ENCODE data around the gene ABCA7.

The ABCA7 gene

GRCh38 chr19:1028062-1028926, 11.6 kb upstream of the ABCA7 start:
- Histone ChIP-seq H3K4me3 (ENCODE audit: low read length) (peak overlapping the region; percentile 88), H3K4me1 (ENCODE audit: low read length) (peaks cover 11% of the 10 kb centered on the region), H3K9ac (ENCODE audit: low read length) (peak overlapping the region; percentile 96), H3K9me3 (ENCODE audit: insufficient read depth, low read length) (no peaks in the 10 kb centered on the region), H3K36me3 (replicated peaks; ENCODE audit: low read depth, low read length) (peaks cover 34% of the 10 kb centered on the region), H2AFZ (ENCODE audit: low read depth, low read length) (no peak overlapping the region), H3K79me2 (ENCODE audit: low read length) (peaks cover 65% of the 10 kb centered on the region), H3K4me2 (ENCODE audit: low read length) (peak overlapping the region; percentile 85), H4K20me1 (ENCODE audit: insufficient read depth, low read length) (peaks cover 30% of the 10 kb centered on the region), H3K27ac (ENCODE audit: low read length) (peak overlapping the region; percentile 86), H3K27me3 (ENCODE audit: low read depth, low read length) (no peaks in the 10 kb centered on the region)
- TF ChIP-seq, protein P1, sequence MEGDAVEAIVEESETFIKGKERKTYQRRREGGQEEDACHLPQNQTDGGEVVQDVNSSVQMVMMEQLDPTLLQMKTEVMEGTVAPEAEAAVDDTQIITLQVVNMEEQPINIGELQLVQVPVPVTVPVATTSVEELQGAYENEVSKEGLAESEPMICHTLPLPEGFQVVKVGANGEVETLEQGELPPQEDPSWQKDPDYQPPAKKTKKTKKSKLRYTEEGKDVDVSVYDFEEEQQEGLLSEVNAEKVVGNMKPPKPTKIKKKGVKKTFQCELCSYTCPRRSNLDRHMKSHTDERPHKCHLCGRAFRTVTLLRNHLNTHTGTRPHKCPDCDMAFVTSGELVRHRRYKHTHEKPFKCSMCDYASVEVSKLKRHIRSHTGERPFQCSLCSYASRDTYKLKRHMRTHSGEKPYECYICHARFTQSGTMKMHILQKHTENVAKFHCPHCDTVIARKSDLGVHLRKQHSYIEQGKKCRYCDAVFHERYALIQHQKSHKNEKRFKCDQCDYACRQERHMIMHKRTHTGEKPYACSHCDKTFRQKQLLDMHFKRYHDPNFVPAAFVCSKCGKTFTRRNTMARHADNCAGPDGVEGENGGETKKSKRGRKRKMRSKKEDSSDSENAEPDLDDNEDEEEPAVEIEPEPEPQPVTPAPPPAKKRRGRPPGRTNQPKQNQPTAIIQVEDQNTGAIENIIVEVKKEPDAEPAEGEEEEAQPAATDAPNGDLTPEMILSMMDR (IDR thresholded peaks at IDR 0.05; ENCODE audit: low read depth, low read length): no peak
- no peak for TF ChIP-seq EZH2phosphoT487 (IDR thresholded peaks at IDR 0.05; ENCODE audit: low read depth)

DNA sequence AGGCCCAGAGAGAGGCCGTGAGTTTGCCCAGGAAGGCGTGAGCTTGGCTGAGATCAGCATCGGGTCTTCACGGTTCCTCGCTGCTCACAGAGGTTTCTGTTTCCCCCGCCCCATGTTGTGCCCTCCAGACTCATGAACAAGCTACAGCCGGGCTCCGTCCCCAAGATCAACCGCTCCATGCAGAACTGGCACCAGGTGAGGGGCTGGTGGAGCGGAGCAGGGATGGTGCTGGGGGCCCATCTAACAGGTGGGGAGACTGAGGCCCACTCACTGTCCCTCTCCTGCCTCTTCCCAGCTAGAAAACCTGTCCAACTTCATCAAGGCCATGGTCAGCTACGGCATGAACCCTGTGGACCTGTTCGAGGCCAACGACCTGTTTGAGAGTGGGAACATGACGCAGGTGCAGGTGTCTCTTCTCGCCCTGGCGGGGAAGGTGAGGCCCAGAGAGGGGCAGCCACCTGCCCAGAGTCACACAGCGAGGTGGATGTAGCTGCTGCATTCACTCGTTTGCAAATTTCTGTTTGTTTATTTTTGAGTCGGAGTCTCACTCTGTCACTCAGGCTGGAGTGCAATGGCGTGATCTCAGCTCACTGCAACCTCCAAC, 7.5 kb upstream of the ABCA7 start:
- Histone ChIP-seq H3K27me3 (ENCODE audit: low read depth, low read length) (no peaks in the 10 kb centered on the region), H3K79me2 (ENCODE audit: low read length) (peaks cover 63% of the 10 kb centered on the region), H3K4me3 (ENCODE audit: low read length) (no peak overlapping the region), H3K36me3 (replicated peaks; ENCODE audit: low read depth, low read length) (peaks cover 46% of the 10 kb centered on the region), H3K9ac (ENCODE audit: low read length) (no peak overlapping the region), H3K27ac (ENCODE audit: low read length) (no peak overlapping the region), H3K4me1 (ENCODE audit: low read length) (peaks cover 16% of the 10 kb centered on the region), H3K9me3 (ENCODE audit: insufficient read depth, low read length) (no peaks in the 10 kb centered on the region), H2AFZ (ENCODE audit: low read depth, low read length) (no peak overlapping the region), H4K20me1 (ENCODE audit: insufficient read depth, low read length) (peaks cover 30% of the 10 kb centered on the region), H3K4me2 (ENCODE audit: low read length) (no peak overlapping the region)
- no peak for TF ChIP-seq EZH2phosphoT487 (IDR thresholded peaks at IDR 0.05; ENCODE audit: low read depth)
- TF ChIP-seq, protein P1 (IDR thresholded peaks at IDR 0.05; ENCODE audit: low read depth, low read length): no peak

DNA sequence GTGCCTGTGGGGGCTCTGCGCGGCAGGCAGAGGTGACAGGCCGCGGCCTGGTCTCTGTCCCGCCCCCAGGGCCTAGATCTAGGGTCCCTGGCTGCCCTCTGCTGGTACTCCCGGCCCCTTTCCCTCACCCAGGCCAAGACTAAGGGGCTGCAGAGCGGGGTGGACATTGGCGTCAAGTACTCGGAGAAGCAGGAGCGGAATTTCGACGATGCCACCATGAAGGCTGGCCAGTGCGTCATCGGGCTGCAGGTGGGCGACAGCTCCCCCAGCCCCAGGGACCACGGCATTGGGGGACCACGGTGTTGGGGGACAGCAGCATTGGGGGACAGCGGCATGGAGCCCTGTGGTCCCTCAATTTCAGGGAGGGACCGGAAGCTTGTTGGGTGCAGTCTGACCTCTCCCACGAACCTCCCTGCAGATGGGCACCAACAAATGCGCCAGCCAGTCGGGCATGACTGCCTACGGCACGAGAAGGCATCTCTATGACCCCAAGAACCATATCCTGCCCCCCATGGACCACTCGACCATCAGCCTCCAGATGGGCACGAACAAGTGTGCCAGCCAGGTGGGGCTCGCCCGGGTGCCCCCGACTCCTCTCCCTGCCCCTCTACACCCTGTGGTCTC, 3.8 kb upstream of the ABCA7 start:
- Histone ChIP-seq H3K36me3 (replicated peaks; ENCODE audit: low read depth, low read length) (peaks cover 31% of the 10 kb centered on the region), H3K4me1 (ENCODE audit: low read length) (peaks cover 36% of the 10 kb centered on the region), H3K9me3 (ENCODE audit: insufficient read depth, low read length) (no peaks in the 10 kb centered on the region)

More for the DNA sequence above, 3.8 kb upstream of the ABCA7 start:
- no peak for TF ChIP-seq EZH2phosphoT487 (IDR thresholded peaks at IDR 0.05; ENCODE audit: low read depth)
- TF ChIP-seq, protein P1 (IDR thresholded peaks at IDR 0.05; ENCODE audit: low read depth, low read length): peak; percentile 23; the same call in 1 of the 2 replicates
- no peak overlapping the region for H3K9ac ChIP-seq (ENCODE audit: low read length)
- peak overlapping the region; percentile 92 for H3K27ac ChIP-seq (ENCODE audit: low read length)
- H3K27me3 ChIP-seq (ENCODE audit: low read depth, low read length): no peaks in the 10 kb centered on the region
- H4K20me1 ChIP-seq (ENCODE audit: insufficient read depth, low read length): peaks cover 4% of the 10 kb centered on the region; the same call in 1 of the 2 replicates
- no peak overlapping the region for H3K4me2 ChIP-seq (ENCODE audit: low read length)
- peaks cover 34% of the 10 kb centered on the region for H3K79me2 ChIP-seq (ENCODE audit: low read length)
- no peak overlapping the region for H2AFZ ChIP-seq (ENCODE audit: low read depth, low read length)
- no peak overlapping the region for H3K4me3 ChIP-seq (ENCODE audit: low read length)

Data from OCI-LY3 (cell line).